Pons (tissue), 1 donor: ENCODE measurements around the gene CLCC1.
"Not testable (repeated sequence)": the region's sequence is repeated elsewhere in the genome, so short reads cannot be mapped to it uniquely, and the experiment has no call there.

ENCODE experiments used
- DNase-seq: peaks from one replicate; pipeline ENCODE4 v3.0.0-alpha.2; 2016; ENCODE audit warnings: low spot score

The CLCC1 gene

GRCh38 chr1:108963052-108963686 lies at the start of gene CLCC1:
TSS of gene CLCC1 (minus strand) at chr1:108963484. CDS start at chr1:108950437, 13,047 bp downstream.
- peak; percentile 83 for DNase-seq

- peak; percentile 74 for DNase-seq
Observed at GRCh38 chr1:109011335-109011734, 48.1 kb upstream of the CLCC1 start.

DNA sequence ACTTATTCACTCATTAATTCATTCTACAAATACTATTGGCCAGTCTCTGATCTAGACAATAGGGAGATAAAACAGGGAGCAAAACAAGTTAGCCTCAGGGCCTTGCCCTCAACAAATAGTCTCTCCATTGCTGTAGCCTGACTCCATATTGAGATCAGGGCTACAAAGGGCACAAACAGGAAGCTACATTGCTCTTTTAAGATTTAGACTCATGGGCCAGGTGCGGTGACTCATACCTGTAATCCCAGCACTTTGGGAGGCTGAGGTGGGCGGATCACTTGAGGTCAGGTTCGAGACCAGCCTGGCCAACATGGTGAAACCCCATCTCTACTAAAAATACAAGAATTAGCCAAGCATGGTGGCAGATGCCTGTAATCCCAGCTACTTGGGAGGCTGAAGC lies 33.3 kb upstream of the CLCC1 start:
- DNase-seq = not testable (repeated sequence)

DNA sequence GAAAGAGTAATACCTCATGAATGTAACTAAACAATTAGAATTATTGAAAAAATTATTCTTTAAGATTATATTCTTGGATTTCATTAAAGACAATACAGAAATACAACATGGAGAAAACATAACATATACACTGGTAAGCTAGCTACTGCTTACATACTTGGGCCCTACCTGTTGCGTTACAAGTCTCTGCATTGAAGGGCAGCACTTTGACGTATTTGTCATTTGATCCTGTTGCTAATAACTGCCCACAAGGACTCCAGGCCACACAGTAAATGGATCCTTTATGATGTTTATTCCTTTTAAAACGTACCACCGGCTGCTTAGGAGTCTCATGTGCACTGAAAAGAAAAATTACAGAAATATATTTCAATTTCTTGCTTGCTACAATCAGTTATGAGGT lies 19.8 kb upstream of the CLCC1 start:
- no peak for DNase-seq

DNA sequence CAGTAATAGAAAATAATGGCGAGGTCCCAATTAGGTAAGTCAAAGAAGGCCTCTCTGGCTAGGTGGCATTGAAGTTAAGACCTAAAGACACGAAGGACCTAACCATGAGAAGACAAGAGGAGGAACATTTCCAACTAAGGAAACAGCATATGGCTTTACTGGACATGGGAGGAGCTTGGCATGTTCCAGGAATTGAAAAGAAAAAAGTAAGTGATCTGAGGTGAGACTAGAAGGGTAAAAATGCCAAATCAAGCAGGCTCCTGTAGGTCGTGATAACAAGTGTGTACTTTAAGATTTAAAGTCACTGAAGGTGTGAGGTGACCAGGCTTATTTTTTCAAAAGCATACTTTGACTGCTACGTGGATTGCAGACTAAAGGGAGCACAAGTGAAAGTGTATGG lies 13.4 kb upstream of the CLCC1 start:
- no peak for DNase-seq

GRCh38 chr1:108972951-108973350 lies 9.7 kb upstream of the CLCC1 start:
- peak; percentile 41 for DNase-seq

DNA sequence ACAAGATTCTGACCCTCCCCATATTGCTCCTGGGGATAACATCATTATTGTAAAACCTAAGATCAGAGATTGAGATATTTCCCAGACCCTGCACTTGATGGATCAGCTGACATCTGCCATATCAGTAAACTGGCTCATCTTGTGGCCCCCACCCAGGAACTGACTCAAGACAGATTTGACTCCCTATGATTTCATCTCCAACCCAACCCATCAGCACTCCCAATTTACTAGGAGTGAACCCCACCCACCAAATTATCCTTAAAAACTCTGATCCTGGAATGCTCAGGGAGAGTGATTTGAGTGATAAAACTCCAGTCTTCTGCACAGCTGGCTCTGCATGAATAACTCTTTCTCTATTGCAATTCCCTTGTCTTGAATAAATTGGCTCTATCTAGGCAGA lies 6.1 kb upstream of the CLCC1 start:
- DNase-seq = no peak

DNA sequence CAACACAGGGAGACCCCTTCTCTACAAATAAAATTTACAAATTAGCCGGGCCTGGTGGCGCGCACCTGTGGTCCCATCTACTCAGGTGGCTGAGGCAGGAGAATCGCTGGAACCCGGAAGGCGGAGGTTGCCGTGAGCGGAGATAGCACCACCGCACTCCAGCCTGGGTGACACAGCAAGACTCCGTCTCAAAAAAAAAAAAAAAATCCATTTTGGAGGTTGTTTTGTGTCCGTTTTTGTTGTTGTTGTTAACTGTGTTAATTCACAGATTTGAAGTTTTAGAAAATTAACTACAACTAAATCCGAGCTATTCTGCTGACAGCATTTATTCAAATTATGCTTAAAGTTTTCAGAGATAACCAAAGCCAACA lies 618 bp downstream of the CLCC1 start:
- no peak for DNase-seq

DNA sequence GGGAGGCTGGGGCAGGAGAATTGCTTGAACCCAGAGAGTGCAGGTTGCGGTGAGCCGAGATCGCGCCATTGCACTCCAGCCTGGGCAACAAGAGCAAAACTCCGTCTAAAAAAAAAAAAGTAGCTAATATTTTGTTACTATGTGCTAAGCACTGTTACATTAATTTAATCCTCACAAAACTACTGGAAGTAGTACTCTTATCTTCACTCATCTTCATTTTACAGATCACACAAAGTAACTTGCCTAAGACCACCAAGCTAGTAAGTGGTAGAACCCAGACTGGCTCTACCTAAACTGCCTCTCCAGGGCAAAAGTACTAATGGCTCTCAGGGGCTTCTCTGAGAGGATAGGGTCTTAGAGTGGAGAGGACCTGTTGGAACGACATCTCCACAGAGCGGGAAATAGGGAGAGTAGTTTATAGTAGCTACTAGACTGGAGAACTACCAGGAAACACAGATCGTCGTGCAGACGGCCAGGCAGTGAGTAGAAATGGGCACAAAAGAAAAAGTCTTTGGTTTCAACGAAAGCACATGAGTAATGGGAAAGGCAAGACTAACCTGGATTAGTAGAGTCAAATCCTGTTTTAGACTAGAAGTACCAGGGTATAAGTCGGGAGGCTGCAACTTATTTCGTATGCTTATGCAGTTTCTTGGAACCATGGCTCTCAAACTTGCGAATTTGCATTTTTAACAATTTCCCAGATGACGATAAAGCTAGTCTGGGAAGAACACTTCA lies 1.4 kb downstream of the CLCC1 start:
- DNase-seq = no peak

DNA sequence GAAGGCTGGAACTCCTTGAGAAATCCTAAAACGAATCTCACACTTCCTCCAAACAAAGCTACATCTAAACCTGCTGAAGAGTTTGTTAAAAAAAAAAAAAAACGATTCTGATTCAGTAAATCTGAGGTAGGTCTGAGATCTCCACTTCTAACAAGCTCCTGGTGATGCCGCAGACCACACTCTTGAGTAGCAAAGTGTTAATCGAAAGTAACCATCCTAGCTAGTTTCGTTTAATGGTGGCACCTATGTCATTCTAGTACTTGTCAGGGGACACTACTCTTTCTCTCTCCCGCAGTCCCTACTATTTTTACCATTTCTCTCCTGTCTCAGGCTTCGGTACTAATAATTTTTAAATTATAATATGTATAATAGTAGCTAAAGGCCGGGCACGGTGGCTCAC lies 2.1 kb downstream of the CLCC1 start:
- no peak for DNase-seq

DNA sequence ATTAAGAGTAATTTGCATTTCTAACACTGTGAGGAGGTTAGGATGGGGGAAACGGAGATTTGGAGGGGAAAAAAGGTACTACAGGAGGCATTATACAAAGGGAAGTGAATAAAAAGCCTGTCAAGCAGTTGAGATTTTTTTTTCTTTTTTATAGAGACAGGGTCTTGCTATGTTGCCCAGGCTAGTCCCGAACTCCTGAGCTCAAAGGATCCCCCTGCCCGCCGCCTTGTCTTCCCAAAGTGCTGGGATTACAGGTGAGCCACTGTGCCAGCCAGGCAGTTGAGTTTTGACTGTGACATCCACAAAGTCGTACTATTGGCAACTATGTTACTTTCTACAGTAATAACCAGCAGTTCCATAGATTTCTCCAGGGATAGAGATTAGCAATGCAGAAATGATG lies 2.6 kb downstream of the CLCC1 start:
- DNase-seq = no peak

DNA sequence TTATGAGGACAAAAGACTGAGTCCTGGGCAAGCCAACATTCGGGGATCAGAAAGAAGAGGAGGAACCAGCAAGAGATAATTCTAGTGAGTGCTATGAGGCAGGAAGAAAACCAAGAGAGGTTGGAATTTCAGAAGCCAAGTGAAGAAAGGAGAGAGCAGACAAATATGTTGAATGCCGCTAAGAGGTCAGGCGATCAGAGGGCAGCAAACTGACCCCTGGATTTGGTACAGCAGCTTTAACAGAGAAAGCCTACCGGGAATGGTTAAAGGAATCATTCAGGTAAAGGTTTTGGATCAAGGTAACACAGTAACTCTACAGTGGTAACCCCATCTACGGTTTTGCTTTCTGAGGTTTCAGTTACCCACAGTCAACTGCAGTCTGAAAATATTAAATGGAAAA lies 5.4 kb downstream of the CLCC1 start:
- no peak for DNase-seq

DNA sequence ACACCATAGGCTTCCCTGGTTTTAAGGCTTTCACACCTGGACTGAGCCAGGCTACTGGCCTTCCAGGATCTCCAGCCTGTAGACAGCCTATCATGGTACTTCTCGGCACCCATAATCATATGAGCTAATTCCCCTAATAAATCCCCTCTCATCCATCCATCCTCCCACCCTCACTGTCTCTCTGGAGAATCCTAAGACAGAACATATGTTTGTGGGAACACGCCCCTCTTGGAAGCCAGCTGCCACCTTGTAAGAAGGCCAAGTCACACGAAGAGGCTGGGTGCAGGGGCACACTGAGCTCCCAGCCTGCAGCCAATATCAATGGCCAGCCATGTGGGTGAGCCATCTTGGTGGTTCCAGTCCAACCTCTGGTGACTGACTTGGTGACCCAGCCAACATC lies 7.4 kb downstream of the CLCC1 start:
- DNase-seq = no peak

GRCh38 chr1:108955111-108955510 lies 8.2 kb downstream of the CLCC1 start:
- no peak for DNase-seq

- DNase-seq = no peak
Observed at GRCh38 chr1:108953452-108953851, 9.8 kb downstream of the CLCC1 start.

- no peak for DNase-seq
Observed at GRCh38 chr1:108951242-108951641, 12.0 kb downstream of the CLCC1 start.

DNA sequence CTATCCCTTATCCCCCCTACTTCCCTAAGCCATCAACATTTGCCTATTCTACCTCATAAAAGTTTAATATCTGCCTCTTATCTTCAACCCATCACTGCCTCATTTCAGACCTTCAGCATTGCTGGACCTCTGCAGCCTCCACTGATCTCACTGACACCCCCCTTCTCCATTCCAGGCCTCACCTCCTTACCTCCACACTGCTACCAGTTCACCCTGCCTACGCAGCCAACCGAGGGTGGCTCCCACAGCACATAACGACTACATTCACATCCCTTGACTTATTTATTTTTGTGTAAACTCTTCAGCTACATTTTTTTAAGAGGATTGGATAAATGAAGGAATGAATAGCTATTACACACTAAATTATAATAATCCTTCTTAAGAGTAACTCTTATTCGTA lies 14.2 kb downstream of the CLCC1 start:
- DNase-seq = no peak

GRCh38 chr1:108947871-108948525 lies 15.3 kb downstream of the CLCC1 start:
- DNase-seq = peak; percentile 45

DNA sequence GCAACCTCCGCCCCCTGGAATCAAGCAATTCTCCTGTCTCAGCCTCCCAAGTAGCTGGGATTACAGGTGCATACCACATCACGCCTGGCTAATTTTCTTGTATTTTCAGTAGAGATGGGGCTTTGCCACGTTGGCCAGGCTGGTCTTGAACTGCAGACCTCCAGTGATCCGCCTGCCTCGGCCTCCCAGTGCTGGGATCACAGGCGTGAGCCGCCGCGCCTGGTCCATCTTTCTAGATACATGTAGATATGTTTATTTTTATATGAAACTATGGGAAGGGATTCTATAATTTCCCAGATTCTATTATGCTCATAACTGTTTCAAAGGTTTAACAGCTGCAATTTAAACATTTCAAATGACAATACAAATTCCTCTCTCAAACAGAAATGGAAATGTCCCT lies 27.1 kb downstream of the CLCC1 start:
- no peak for DNase-seq

GRCh38 chr1:108933944-108934343 lies 29.3 kb downstream of the CLCC1 start:
- no peak for DNase-seq

GRCh38 chr1:108927565-108927964 lies 35.7 kb downstream of the CLCC1 start:
- DNase-seq = not testable (repeated sequence)

DNA sequence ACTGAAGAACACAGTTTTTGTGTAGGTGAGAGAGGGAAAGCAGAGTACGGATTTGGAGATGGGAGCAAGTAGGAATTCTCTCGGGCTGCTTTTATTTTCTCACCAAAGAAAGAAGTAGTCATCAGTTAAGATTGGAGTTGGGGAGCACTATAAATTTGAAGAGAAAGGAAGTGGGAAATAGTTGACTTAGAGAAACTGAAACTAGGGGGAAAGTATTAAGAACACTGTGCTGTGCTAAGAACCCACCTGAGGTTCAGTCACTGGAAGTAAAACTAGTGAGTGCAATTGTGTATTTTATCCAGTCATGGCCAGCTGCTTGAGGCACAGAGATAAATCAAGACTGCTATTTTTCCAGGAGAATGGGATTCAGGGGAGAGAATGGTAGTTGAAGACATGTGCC lies 37.4 kb downstream of the CLCC1 start:
- DNase-seq = no peak

DNA sequence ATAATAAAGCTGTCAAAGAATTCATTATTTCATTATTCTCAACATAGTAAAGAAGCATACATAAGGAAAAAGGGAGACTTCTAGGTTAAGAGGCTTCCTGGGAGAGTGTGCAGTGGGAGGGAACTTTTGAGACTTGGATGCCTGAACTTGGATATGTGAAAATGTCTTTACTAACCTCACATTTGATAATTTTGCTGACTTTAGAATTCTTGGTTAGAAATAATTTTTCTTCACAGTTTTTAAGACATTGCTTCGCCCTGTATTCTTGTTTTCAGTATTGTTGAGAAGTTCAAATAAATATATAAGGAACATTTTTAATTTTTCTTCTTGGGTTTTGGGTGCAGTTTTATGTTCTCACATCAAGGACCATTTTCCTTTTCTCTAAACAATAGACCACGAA lies 46.5 kb downstream of the CLCC1 start:
- DNase-seq = no peak
